Caco-2 (cell line): ENCODE measurements around the gene MBD5. TPM values are rescaled to one million over a fixed set of nuclear protein-coding genes. Genes with fewer than 3 reads are reported as not detected.

ENCODE experiments used
- BruUV-seq: library from RNA; stranded (reverse); fragments of 400-500 nt; replicated peaks from 2 replicates; lab custom pipeline; 2021; lab: Mats Ljungman, UMichigan
- CTCF ChIA-PET: fragments of 300-600 bp; sonication (Branson Sonifier 250); formaldehyde crosslinking; loops from one replicate; lab custom pipeline; 2022; ENCODE audit warnings: antibody characterized with exemption; lab: Charles Lee
- POLR2A ChIA-PET: fragments of 300-600 bp; sonication (Branson Sonifier 250); formaldehyde crosslinking; loops from one replicate; lab custom pipeline; 2022; ENCODE audit warnings: antibody characterized with exemption; lab: Charles Lee
- DNase-seq, 2 experiments: peaks; one replicate each; pipeline versions ENCODE4 v3.0.0 to v3.0.0-alpha.2; 2020 to 2022
- H3K27me3 ChIP-seq: replicated peaks from 2 replicates; pipeline ENCODE4 v1.6.0; 2011; ENCODE audit warnings: low read length; ENCODE audit not compliant: control insufficient read depth, insufficient read depth
- H3K36me3 ChIP-seq: 2 replicates; pipeline ENCODE4 v1.5.1; 2011; ENCODE audit warnings: low read length; ENCODE audit not compliant: control insufficient read depth, insufficient read depth
- H3K4me1 ChIP-seq: fragments of 250-450 bp; sonication (Bioruptor Pico); 2 replicates; pipeline ENCODE4 v1.5.1; 2020; ENCODE audit warnings: mild to moderate bottlenecking
- H3K4me3 ChIP-seq: 2 replicates; pipeline ENCODE4 v1.5.1; 2011; ENCODE audit warnings: low read depth, mild to moderate bottlenecking, control low read depth, low read length
- H3K9me3 ChIP-seq: fragments of 250-450 bp; sonication (Bioruptor Pico); 2 replicates; pipeline ENCODE4 v1.5.1; 2020; ENCODE audit warnings: mild to moderate bottlenecking, moderate library complexity
- H3K27ac Mint-ChIP-seq: one replicate; pipeline ENCODE4 v1.8.0; 2022; ENCODE audit warnings: mixed read lengths; ENCODE audit not compliant: unreplicated experiment
- H3K27me3 Mint-ChIP-seq: one replicate; pipeline ENCODE4 v1.8.0; 2022; ENCODE audit warnings: mixed read lengths; ENCODE audit not compliant: insufficient read depth, unreplicated experiment
- H3K36me3 Mint-ChIP-seq: one replicate; pipeline ENCODE4 v1.8.0; 2022; ENCODE audit warnings: mild to moderate bottlenecking, mixed read lengths; ENCODE audit not compliant: insufficient read depth, unreplicated experiment
- H3K4me1 Mint-ChIP-seq: one replicate; pipeline ENCODE4 v1.8.0; 2022; ENCODE audit warnings: low read depth, mixed read lengths; ENCODE audit not compliant: unreplicated experiment
- H3K4me3 Mint-ChIP-seq: one replicate; pipeline ENCODE4 v1.8.0; 2022; ENCODE audit warnings: mild to moderate bottlenecking, moderate library complexity, mixed read lengths; ENCODE audit not compliant: unreplicated experiment
- H3K9me3 Mint-ChIP-seq: one replicate; pipeline ENCODE4 v1.8.0; 2022; ENCODE audit warnings: mixed read lengths; ENCODE audit not compliant: unreplicated experiment
- CTCF ChIP-seq, 2 experiments: fragments of 200-600 bp in 1 of 2; IDR thresholded peaks; 1 replicate in 1 of 2; 2 replicates in 1 of 2; pipeline versions ENCODE4 v1.5.1 to v1.8.0; 2011 to 2022; ENCODE audit warnings: antibody characterized with exemption in 1 of 2, control low read depth in 1 of 2, inconsistent platforms in 1 of 2, low read depth in 1 of 2, low read length in 1 of 2, mild to moderate bottlenecking in 1 of 2, moderate library complexity in 1 of 2; ENCODE audit not compliant: insufficient read depth in 1 of 2, severe bottlenecking in 1 of 2, unreplicated experiment in 1 of 2
- intact Hi-C: fragments of 100-400 bp; cut with micrococcal nuclease; formaldehyde crosslinking; loops from one replicate; pipeline ENCODE4 v1.10.0; 2022; ENCODE audit not compliant: unreplicated experiment
- total RNA-seq: library from RNA; stranded (reverse); gene quantifications from 2 replicates; pipeline ENCODE4 v1.2.3, GENCODE V29; 2022

Gene MBD5
- total RNA-seq, 1 experiment from 2014 or later: 23.7 TPM

GRCh38 chr2:148302526-148302925 lies 281.6 kb downstream of the MBD5 start:
- CTCF ChIA-PET: no interaction called here
- POLR2A ChIA-PET: no interaction called here
- Mint-ChIP-seq H3K4me1 (no peaks in the 10 kb centered on the region), H3K27me3 (no peaks in the 10 kb centered on the region), H3K36me3 (no peaks in the 10 kb centered on the region), H3K27ac (no peak overlapping the region), H3K9me3 (no peaks in the 10 kb centered on the region), H3K4me3 (no peak overlapping the region)
- H3K4me1 ChIP-seq: no peaks in the 10 kb centered on the region
- no peaks in the 10 kb centered on the region for H3K27me3 ChIP-seq
- intact Hi-C loops: no loop called here
- BruUV-seq: no TSS peak
- no peaks in the 10 kb centered on the region for H3K36me3 ChIP-seq
- no peak overlapping the region for H3K4me3 ChIP-seq
- DNase-seq: no peak
- TF ChIP-seq CTCF (IDR thresholded peaks at IDR 0.05; ENCODE audit: insufficient read depth in 1 of 2, low read depth in 1 of 2, low read length in 1 of 2, severe bottlenecking in 1 of 2, unreplicated experiment in 1 of 2): no peak
- H3K9me3 ChIP-seq: no peaks in the 10 kb centered on the region

- Mint-ChIP-seq H3K36me3 (no peaks in the 10 kb centered on the region), H3K4me1 (no peaks in the 10 kb centered on the region), H3K27ac (no peak overlapping the region), H3K27me3 (no peaks in the 10 kb centered on the region), H3K4me3 (no peak overlapping the region), H3K9me3 (no peaks in the 10 kb centered on the region)
- ChIA-PET CTCF (no interaction called here), POLR2A (no interaction called here)
- intact Hi-C loops: no loop called here
- Histone ChIP-seq H3K36me3 (no peaks in the 10 kb centered on the region), H3K27me3 (no peaks in the 10 kb centered on the region), H3K9me3 (no peaks in the 10 kb centered on the region), H3K4me1 (no peaks in the 10 kb centered on the region), H3K4me3 (no peak overlapping the region)
- TF ChIP-seq CTCF (IDR thresholded peaks at IDR 0.05; ENCODE audit: insufficient read depth in 1 of 2, low read depth in 1 of 2, low read length in 1 of 2, severe bottlenecking in 1 of 2, unreplicated experiment in 1 of 2): no peak
- no peak for DNase-seq
- no TSS peak for BruUV-seq
These were observed 282.3 kb downstream of the MBD5 start for GRCh38 chr2:148303161-148303560.

GRCh38 chr2:148305476-148305875 lies 284.6 kb downstream of the MBD5 start:
- Histone ChIP-seq H3K4me1 (no peaks in the 10 kb centered on the region), H3K9me3 (no peaks in the 10 kb centered on the region), H3K4me3 (no peak overlapping the region), H3K27me3 (no peaks in the 10 kb centered on the region), H3K36me3 (no peaks in the 10 kb centered on the region)
- no peak overlapping the region for H3K4me3 Mint-ChIP-seq
- no peak overlapping the region for H3K27ac Mint-ChIP-seq
- H3K27me3 Mint-ChIP-seq: no peaks in the 10 kb centered on the region
- no peaks in the 10 kb centered on the region for H3K4me1 Mint-ChIP-seq
- POLR2A ChIA-PET: no interaction called here
- CTCF ChIA-PET: no interaction called here
- DNase-seq: no peak
- BruUV-seq: no TSS peak
- no peaks in the 10 kb centered on the region for H3K36me3 Mint-ChIP-seq
- intact Hi-C loops: no loop called here
- H3K9me3 Mint-ChIP-seq: peaks cover 9% of the 10 kb centered on the region
- no peak for TF ChIP-seq CTCF (IDR thresholded peaks at IDR 0.05; ENCODE audit: insufficient read depth in 1 of 2, low read depth in 1 of 2, low read length in 1 of 2, severe bottlenecking in 1 of 2, unreplicated experiment in 1 of 2)
